Panc1 (cell line): ENCODE data around the gene GRK7. TPM values are rescaled to one million over a fixed set of nuclear protein-coding genes. Genes with fewer than 3 reads are reported as not detected.
A peak's percentile ranks its signal among the peaks of the same experiment; 100 is the strongest.

ENCODE experiments used
- ATAC-seq: fragments of 200-7000 bp; cut with Tn5 transposase; 2 replicates; pipeline ENCODE4 v1.9.1; 2020; ENCODE audit warnings: mild to moderate bottlenecking, moderate library complexity
- Bru-seq: library from RNA; stranded (reverse); fragments of 400-500 nt; gene quantifications from one replicate; lab custom pipeline; 2021; lab: Mats Ljungman, UMichigan
- BruChase-seq, 2 experiments: library from RNA; stranded (reverse); fragments of 400-500 nt; gene quantifications; one replicate each; lab custom pipeline; 2021; lab: Mats Ljungman, UMichigan
- BruUV-seq: library from RNA; stranded (reverse); fragments of 400-500 nt; replicated peaks from 2 replicates; lab custom pipeline; 2021; lab: Mats Ljungman, UMichigan
- CTCF ChIA-PET: fragments of 300-600 bp; sonication (Branson Sonifier 250); formaldehyde crosslinking; loops from one replicate; lab custom pipeline; 2022; ENCODE audit warnings: antibody characterized with exemption; lab: Charles Lee
- POLR2A ChIA-PET: fragments of 300-600 bp; sonication (Branson Sonifier 250); formaldehyde crosslinking; loops from one replicate; lab custom pipeline; 2022; ENCODE audit warnings: antibody characterized with exemption; lab: Charles Lee
- DNase-seq: peaks from one replicate; pipeline ENCODE4 v3.0.0-alpha.2; 2010; ENCODE audit warnings: low read depth, low spot score
- H3K27ac ChIP-seq: 2 replicates; pipeline ENCODE4 v1.5.1; 2011; ENCODE audit warnings: mild to moderate bottlenecking, low read length, inconsistent platforms
- H3K27me3 ChIP-seq: fragments of 200-500 bp; sonication (Bioruptor generic); 2 replicates; pipeline ENCODE4 v1.6.0; 2014; ENCODE audit warnings: low read length, inconsistent platforms; ENCODE audit not compliant: control insufficient read depth, insufficient read depth
- H3K36me3 ChIP-seq: fragments of 200-500 bp; sonication (Bioruptor generic); 2 replicates; pipeline ENCODE4 v1.5.1; 2014; ENCODE audit warnings: inconsistent platforms, mild to moderate bottlenecking, low read length, moderate library complexity; ENCODE audit not compliant: control insufficient read depth, insufficient read depth
- H3K4me1 ChIP-seq: 2 replicates; pipeline ENCODE4 v1.5.1; 2011; ENCODE audit warnings: inconsistent platforms, mild to moderate bottlenecking, low read length, moderate library complexity; ENCODE audit not compliant: control insufficient read depth, insufficient read depth
- H3K4me3 ChIP-seq, 2 experiments: 2 replicates each; pipeline ENCODE4 v1.5.1; 2011 to 2012; ENCODE audit warnings: low read depth in 2 of 2, low read length in 2 of 2, mild to moderate bottlenecking in 2 of 2, inconsistent platforms in 1 of 2, moderate library complexity in 1 of 2
- H3K9me3 ChIP-seq: fragments of 200-500 bp; sonication (Bioruptor generic); 2 replicates; pipeline ENCODE4 v1.5.1; 2014; ENCODE audit warnings: low read depth, mild to moderate bottlenecking, inconsistent platforms, low read length, moderate library complexity; ENCODE audit not compliant: control insufficient read depth, insufficient read depth
- POLR2AphosphoS5 ChIP-seq: IDR thresholded peaks from 2 replicates; pipeline ENCODE4 v1.6.1; 2012; ENCODE audit warnings: mild to moderate bottlenecking, low read depth, low read length, moderate library complexity
- SIN3A ChIP-seq: IDR thresholded peaks from 2 replicates; pipeline ENCODE4 v1.6.1; 2012; ENCODE audit warnings: low read depth, mild to moderate bottlenecking, low read length, moderate library complexity, borderline replicate concordance; ENCODE audit not compliant: insufficient read depth
- TCF7L2 ChIP-seq: IDR thresholded peaks from 2 replicates; pipeline ENCODE4 v1.6.1; 2011; ENCODE audit warnings: mild to moderate bottlenecking, low read depth, low read length, inconsistent platforms
- in situ Hi-C: cut with HindIII; loops from 2 replicates; pipeline ENCODE4 v1.10.0; 2016; ENCODE audit warnings: low sequenced_read_pairs, low pct_unique_long_range_greater_than_20kb
- intact Hi-C: fragments of 100-400 bp; cut with micrococcal nuclease; formaldehyde crosslinking; loops from one replicate; pipeline ENCODE4 v1.10.0; 2022; ENCODE audit not compliant: unreplicated experiment
- long read RNA-seq: library from polyadenylated mRNA; unstranded; transcript quantifications from one replicate; pipeline ENCODE4 v2.0.0, GENCODE V29; 2021; ENCODE audit not compliant: unreplicated experiment
- polyA plus RNA-seq: library from polyadenylated mRNA; unstranded; fragments of >200 nt; gene quantifications from one replicate; pipeline ENCODE4 v1.2.1, GENCODE V29; 2012; ENCODE audit warnings: missing spikeins; ENCODE audit not compliant: insufficient read length
- total RNA-seq: library from RNA; stranded (reverse); gene quantifications from one replicate; pipeline ENCODE4 v1.2.1, GENCODE V29; 2021; ENCODE audit not compliant: unreplicated experiment
- TF ChIP-seq, protein P1 (sequence below), 2 experiments: IDR thresholded peaks; 2 replicates each; pipeline ENCODE4 v1.6.1; 2011 to 2012; ENCODE audit warnings: low read depth in 2 of 2, control low read depth in 1 of 2, low read length in 1 of 2, mild to moderate bottlenecking in 1 of 2, moderate library complexity in 1 of 2; ENCODE audit not compliant: insufficient read depth in 1 of 2
- TF ChIP-seq, protein P2 (sequence below): fragments of 450-650 bp; IDR thresholded peaks from 2 replicates; pipeline ENCODE4 v1.5.1; 2017; ENCODE audit warnings: mild to moderate bottlenecking

Gene GRK7
- 0.10 TPM for total RNA-seq
- polyA plus RNA-seq = not detected
- percentile 2 among the genes with signal in this experiment for Bru-seq, nascent RNA
- BruChase-seq, experiment 1, labeled RNA remaining after a 2-hour chase = percentile 33 among the genes with signal in this experiment
- BruChase-seq, experiment 2, labeled RNA remaining after a 6-hour chase = percentile 26 among the genes with signal in this experiment
- long read RNA-seq = 0 reads

GRCh38 chr3:141763088-141763750, at the start of gene GRK7:
TSS of gene GRK7 (plus strand) at chr3:141763408. CDS start at chr3:141778285, 14,877 bp downstream.
- H3K4me3 ChIP-seq = peak within 1 kb of the TSS; percentile 30 to 51
- BruUV-seq = no TSS peak
- ChIA-PET POLR2A (no interaction called here), CTCF (no interaction called here)
- in situ Hi-C loops = no loop called here
- no peaks in the 10 kb centered on the region for H3K4me1 ChIP-seq
- ATAC-seq = peak; percentile 58; the same call in 1 of the 2 replicates
- peak within 1 kb of the TSS; percentile 31; the same call in 1 of the 2 replicates for H3K27ac ChIP-seq
- intact Hi-C loops = no loop called here
- no peak for DNase-seq
- no peaks in the 10 kb centered on the region for H3K9me3 ChIP-seq
- no peaks in the 10 kb centered on the region for H3K27me3 ChIP-seq
- H3K36me3 ChIP-seq = no peaks in the 10 kb centered on the region
- TF ChIP-seq SIN3A = no peak
- no peak for TF ChIP-seq TCF7L2
- TF ChIP-seq, protein P1, sequence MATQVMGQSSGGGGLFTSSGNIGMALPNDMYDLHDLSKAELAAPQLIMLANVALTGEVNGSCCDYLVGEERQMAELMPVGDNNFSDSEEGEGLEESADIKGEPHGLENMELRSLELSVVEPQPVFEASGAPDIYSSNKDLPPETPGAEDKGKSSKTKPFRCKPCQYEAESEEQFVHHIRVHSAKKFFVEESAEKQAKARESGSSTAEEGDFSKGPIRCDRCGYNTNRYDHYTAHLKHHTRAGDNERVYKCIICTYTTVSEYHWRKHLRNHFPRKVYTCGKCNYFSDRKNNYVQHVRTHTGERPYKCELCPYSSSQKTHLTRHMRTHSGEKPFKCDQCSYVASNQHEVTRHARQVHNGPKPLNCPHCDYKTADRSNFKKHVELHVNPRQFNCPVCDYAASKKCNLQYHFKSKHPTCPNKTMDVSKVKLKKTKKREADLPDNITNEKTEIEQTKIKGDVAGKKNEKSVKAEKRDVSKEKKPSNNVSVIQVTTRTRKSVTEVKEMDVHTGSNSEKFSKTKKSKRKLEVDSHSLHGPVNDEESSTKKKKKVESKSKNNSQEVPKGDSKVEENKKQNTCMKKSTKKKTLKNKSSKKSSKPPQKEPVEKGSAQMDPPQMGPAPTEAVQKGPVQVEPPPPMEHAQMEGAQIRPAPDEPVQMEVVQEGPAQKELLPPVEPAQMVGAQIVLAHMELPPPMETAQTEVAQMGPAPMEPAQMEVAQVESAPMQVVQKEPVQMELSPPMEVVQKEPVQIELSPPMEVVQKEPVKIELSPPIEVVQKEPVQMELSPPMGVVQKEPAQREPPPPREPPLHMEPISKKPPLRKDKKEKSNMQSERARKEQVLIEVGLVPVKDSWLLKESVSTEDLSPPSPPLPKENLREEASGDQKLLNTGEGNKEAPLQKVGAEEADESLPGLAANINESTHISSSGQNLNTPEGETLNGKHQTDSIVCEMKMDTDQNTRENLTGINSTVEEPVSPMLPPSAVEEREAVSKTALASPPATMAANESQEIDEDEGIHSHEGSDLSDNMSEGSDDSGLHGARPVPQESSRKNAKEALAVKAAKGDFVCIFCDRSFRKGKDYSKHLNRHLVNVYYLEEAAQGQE (IDR thresholded peaks at IDR 0.05; ENCODE audit: insufficient read depth in 1 of 2, low read depth in 2 of 2, low read length in 1 of 2) = no peak
- no peak for TF ChIP-seq POLR2AphosphoS5
- TF ChIP-seq, protein P2, sequence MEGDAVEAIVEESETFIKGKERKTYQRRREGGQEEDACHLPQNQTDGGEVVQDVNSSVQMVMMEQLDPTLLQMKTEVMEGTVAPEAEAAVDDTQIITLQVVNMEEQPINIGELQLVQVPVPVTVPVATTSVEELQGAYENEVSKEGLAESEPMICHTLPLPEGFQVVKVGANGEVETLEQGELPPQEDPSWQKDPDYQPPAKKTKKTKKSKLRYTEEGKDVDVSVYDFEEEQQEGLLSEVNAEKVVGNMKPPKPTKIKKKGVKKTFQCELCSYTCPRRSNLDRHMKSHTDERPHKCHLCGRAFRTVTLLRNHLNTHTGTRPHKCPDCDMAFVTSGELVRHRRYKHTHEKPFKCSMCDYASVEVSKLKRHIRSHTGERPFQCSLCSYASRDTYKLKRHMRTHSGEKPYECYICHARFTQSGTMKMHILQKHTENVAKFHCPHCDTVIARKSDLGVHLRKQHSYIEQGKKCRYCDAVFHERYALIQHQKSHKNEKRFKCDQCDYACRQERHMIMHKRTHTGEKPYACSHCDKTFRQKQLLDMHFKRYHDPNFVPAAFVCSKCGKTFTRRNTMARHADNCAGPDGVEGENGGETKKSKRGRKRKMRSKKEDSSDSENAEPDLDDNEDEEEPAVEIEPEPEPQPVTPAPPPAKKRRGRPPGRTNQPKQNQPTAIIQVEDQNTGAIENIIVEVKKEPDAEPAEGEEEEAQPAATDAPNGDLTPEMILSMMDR = no peak

DNA sequence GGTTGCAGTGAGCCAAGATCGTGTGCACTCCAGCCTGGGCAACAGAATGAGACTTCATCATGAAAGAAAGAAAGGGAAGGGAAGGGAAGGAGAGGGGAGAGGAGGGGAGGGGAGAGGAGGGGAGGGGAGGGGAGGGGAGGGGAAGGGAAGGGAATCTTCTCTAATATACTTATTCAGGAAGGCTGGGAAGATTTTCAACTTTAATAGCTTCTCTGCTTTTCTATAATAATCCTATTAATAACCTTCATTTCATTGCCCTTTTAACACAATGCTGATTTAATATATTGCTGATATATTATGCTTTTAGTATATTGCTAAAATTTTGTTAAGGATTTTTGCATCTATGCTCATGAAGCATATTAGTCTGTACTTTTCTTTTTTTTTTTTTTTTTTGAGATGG, 48.5 kb upstream of the GRK7 start:
- in situ Hi-C loops (no loop called here), intact Hi-C loops (no loop called here)
- BruUV-seq = no TSS peak
- peaks cover 3% of the 10 kb centered on the region; the same call in 1 of the 2 replicates for H3K27me3 ChIP-seq
- H3K4me3 ChIP-seq = no peak overlapping the region
- POLR2A ChIA-PET = interaction anchor here (0.7 kb wide), 1 partner anchor 842 kb away, joined by 3 read pairs; no protein-coding TSS in a partner anchor
- H3K27ac ChIP-seq = no peak overlapping the region
- H3K4me1 ChIP-seq = no peaks in the 10 kb centered on the region
- H3K36me3 ChIP-seq = no peaks in the 10 kb centered on the region
- TF ChIP-seq POLR2AphosphoS5 (no peak), TCF7L2 (no peak), SIN3A (no peak)
- TF ChIP-seq, protein P2 = no peak
- TF ChIP-seq, protein P1 (IDR thresholded peaks at IDR 0.05; ENCODE audit: insufficient read depth in 1 of 2, low read depth in 2 of 2, low read length in 1 of 2) = no peak
- CTCF ChIA-PET = interaction anchor here (0.7 kb wide), 1 partner anchor 545 kb away, joined by 3 read pairs; no protein-coding TSS in a partner anchor
- no peak for ATAC-seq
- H3K9me3 ChIP-seq = no peaks in the 10 kb centered on the region
- no peak for DNase-seq
